RWPE2 (cell line): Measurements from ENCODE around the gene PDE9A.

Source experiments
- ATAC-seq: fragments of 200-7000 bp; cut with Tn5 transposase; 3 replicates; pipeline ENCODE4 v1.9.1; 2021; ENCODE audit warnings: low read depth
- DNase-seq: peaks from one replicate; pipeline ENCODE4 v3.0.0-alpha.2; 2020; ENCODE audit warnings: low spot score
- H3K27ac ChIP-seq: fragments of 450-650 bp; 2 replicates; pipeline ENCODE4 v1.5.1; 2017; ENCODE audit warnings: mild to moderate bottlenecking; ENCODE audit not compliant: poor library complexity, severe bottlenecking
- H3K27me3 ChIP-seq: fragments of 250-450 bp; sonication (Bioruptor Pico); 2 replicates; pipeline ENCODE4 v1.5.1; 2021; ENCODE audit warnings: mild to moderate bottlenecking, moderate library complexity; ENCODE audit not compliant: insufficient read depth, poor library complexity, severe bottlenecking
- H3K36me3 ChIP-seq: fragments of 250-450 bp; sonication (Bioruptor Pico); 2 replicates; pipeline ENCODE4 v1.5.1; 2020; ENCODE audit warnings: low read depth, mild to moderate bottlenecking, moderate library complexity
- H3K4me1 ChIP-seq: fragments of 250-450 bp; sonication (Bioruptor Pico); 2 replicates; pipeline ENCODE4 v1.5.1; 2021; ENCODE audit warnings: mild to moderate bottlenecking, moderate library complexity; ENCODE audit not compliant: insufficient read depth, poor library complexity, severe bottlenecking
- H3K4me3 ChIP-seq: fragments of 250-450 bp; sonication (Bioruptor Pico); 2 replicates; pipeline ENCODE4 v1.5.1; 2021; ENCODE audit warnings: mild to moderate bottlenecking, moderate library complexity; ENCODE audit not compliant: severe bottlenecking
- H3K9me3 ChIP-seq: fragments of 250-450 bp; sonication (Bioruptor Pico); 2 replicates; pipeline ENCODE4 v1.5.1; 2021; ENCODE audit warnings: mild to moderate bottlenecking, moderate library complexity; ENCODE audit not compliant: severe bottlenecking
- TF ChIP-seq, protein P1 (sequence below): fragments of 450-650 bp; IDR thresholded peaks from one replicate; pipeline ENCODE4 v1.5.1; 2017; ENCODE audit warnings: mild to moderate bottlenecking, moderate library complexity; ENCODE audit not compliant: poor library complexity, severe bottlenecking

PDE9A gene

GRCh38 chr21:42750737-42751530 lies 97.5 kb downstream of the PDE9A start:
- no peaks in the 10 kb centered on the region for H3K36me3 ChIP-seq
- H3K27me3 ChIP-seq, result no peaks in the 10 kb centered on the region
- H3K4me3 ChIP-seq, result no peak overlapping the region
- H3K9me3 ChIP-seq, result no peaks in the 10 kb centered on the region
- DNase-seq (peak; percentile 46), ATAC-seq (no peak)
- H3K4me1 ChIP-seq, result no peaks in the 10 kb centered on the region
- TF ChIP-seq, protein P1, sequence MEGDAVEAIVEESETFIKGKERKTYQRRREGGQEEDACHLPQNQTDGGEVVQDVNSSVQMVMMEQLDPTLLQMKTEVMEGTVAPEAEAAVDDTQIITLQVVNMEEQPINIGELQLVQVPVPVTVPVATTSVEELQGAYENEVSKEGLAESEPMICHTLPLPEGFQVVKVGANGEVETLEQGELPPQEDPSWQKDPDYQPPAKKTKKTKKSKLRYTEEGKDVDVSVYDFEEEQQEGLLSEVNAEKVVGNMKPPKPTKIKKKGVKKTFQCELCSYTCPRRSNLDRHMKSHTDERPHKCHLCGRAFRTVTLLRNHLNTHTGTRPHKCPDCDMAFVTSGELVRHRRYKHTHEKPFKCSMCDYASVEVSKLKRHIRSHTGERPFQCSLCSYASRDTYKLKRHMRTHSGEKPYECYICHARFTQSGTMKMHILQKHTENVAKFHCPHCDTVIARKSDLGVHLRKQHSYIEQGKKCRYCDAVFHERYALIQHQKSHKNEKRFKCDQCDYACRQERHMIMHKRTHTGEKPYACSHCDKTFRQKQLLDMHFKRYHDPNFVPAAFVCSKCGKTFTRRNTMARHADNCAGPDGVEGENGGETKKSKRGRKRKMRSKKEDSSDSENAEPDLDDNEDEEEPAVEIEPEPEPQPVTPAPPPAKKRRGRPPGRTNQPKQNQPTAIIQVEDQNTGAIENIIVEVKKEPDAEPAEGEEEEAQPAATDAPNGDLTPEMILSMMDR, result no peak
- no peak overlapping the region for H3K27ac ChIP-seq

- no peak for DNase-seq
- H3K36me3 ChIP-seq, result no peaks in the 10 kb centered on the region
- H3K27ac ChIP-seq, result no peak overlapping the region
- ATAC-seq, result no peak
- no peaks in the 10 kb centered on the region for H3K9me3 ChIP-seq
- no peak overlapping the region for H3K4me3 ChIP-seq
- no peaks in the 10 kb centered on the region for H3K4me1 ChIP-seq
- TF ChIP-seq, protein P1, result no peak
- no peaks in the 10 kb centered on the region for H3K27me3 ChIP-seq
Measured at GRCh38 chr21:42751866-42752265, 98.4 kb downstream of the PDE9A start.

GRCh38 chr21:42753804-42754203 lies 100.4 kb downstream of the PDE9A start:
- Histone ChIP-seq H3K36me3 (no peaks in the 10 kb centered on the region), H3K4me3 (no peak overlapping the region), H3K9me3 (no peaks in the 10 kb centered on the region), H3K27ac (no peak overlapping the region), H3K27me3 (no peaks in the 10 kb centered on the region), H3K4me1 (no peaks in the 10 kb centered on the region)
- ATAC-seq (no peak), DNase-seq (peak; percentile 28)
- TF ChIP-seq, protein P1, result no peak

DNA sequence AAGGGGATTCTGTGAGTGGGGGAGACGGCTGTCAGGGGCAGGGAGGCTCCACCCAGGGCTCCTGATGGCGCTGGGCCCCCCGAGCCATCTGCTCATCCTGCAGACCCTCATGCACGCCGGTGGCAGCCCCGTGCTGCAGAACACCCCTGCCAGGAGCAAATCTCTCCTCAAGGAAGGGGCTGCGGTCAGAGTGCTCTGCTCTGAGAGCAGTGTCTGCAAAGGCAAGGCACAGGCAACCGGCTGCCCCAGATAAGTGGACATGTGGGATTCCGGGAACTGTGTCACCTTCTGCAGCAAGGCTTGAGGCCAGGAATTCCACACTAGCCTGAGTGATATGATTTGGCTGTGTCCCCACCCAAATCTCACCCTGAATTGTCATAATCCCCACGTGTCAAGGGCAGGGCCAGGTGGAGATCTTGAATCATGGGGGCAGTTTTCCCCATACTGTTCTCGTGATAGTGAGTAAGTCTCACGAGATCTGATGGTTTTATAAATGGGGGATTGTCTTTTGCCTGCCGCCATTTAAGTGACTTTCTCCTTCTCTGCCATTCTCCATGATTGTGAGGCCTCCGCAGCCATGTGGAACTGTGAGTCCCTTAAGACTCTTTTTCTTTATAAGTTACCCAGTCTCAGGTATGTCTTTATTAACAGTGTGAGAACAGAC lies 101.0 kb downstream of the PDE9A start:
- no peak overlapping the region for H3K4me3 ChIP-seq
- no peaks in the 10 kb centered on the region for H3K4me1 ChIP-seq
- ATAC-seq (no peak), DNase-seq (peak; percentile 43)
- H3K27me3 ChIP-seq, result no peaks in the 10 kb centered on the region
- TF ChIP-seq, protein P1, result no peak
- no peaks in the 10 kb centered on the region for H3K9me3 ChIP-seq
- no peak overlapping the region for H3K27ac ChIP-seq
- no peaks in the 10 kb centered on the region for H3K36me3 ChIP-seq
